SW480 (cell line): Measurements from ENCODE around the gene SULT6B1.
"Not testable (repeated sequence)": the region's sequence is repeated elsewhere in the genome, so short reads cannot be mapped to it uniquely, and the experiment has no call there.

Source experiments
- DNase-seq: peaks from one replicate; pipeline ENCODE4 v3.0.0-alpha.2; 2016; ENCODE audit warnings: low spot score

SULT6B1 gene

DNA sequence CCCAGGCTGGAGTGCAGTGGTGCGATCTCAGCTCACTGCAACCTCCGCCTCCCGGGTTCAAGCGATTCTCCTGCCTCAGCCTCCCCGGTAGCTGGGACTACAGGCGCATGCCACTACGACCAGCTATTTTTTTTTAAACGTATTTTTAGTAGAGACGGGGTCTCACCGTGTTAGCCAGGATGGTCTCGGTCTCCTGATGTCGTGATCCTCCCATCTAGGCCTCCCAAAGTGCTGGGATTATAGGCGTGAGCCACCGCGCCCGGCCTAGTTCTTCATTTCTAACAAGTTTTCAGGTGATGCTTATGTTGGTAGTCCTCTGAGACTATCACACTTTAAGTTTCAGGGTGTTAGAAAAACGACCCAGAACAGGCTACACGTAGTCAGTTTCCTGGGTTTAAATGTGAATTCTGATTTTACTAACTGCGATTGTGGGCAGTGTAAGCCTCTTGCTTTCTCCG, 7.4 kb upstream of the SULT6B1 start:
- not testable (repeated sequence) for DNase-seq

- no peak for DNase-seq
Measured at GRCh38 chr2:37192551-37192950, 4.1 kb upstream of the SULT6B1 start.

DNA sequence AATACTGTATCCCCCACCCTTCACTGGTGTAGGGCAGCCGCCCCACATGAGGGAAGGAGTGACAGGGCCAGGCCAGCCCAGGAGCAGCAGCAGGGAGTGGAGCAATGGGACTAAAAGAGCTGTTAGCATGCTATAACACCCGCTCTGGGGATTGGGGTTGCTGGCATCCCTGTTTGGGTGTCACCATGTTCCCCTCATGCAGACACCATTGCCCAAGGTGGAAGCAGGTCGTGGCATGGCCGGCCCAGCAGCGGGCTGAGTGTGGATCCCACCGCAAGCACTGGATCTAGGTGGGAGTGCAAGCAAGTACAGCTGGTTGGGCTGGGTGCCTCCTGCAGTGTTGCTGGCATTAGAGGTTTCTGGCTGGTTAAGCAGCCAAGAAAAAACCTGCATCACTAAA, 3.3 kb upstream of the SULT6B1 start:
- no peak for DNase-seq

- no peak for DNase-seq
Measured at GRCh38 chr2:37191253-37191652, 2.8 kb upstream of the SULT6B1 start.

- no peak for DNase-seq
Measured at GRCh38 chr2:37190290-37190689, 1.8 kb upstream of the SULT6B1 start.

- DNase-seq: peak; percentile 68
Measured at GRCh38 chr2:37189452-37190153, 1.1 kb upstream of the SULT6B1 start.

DNA sequence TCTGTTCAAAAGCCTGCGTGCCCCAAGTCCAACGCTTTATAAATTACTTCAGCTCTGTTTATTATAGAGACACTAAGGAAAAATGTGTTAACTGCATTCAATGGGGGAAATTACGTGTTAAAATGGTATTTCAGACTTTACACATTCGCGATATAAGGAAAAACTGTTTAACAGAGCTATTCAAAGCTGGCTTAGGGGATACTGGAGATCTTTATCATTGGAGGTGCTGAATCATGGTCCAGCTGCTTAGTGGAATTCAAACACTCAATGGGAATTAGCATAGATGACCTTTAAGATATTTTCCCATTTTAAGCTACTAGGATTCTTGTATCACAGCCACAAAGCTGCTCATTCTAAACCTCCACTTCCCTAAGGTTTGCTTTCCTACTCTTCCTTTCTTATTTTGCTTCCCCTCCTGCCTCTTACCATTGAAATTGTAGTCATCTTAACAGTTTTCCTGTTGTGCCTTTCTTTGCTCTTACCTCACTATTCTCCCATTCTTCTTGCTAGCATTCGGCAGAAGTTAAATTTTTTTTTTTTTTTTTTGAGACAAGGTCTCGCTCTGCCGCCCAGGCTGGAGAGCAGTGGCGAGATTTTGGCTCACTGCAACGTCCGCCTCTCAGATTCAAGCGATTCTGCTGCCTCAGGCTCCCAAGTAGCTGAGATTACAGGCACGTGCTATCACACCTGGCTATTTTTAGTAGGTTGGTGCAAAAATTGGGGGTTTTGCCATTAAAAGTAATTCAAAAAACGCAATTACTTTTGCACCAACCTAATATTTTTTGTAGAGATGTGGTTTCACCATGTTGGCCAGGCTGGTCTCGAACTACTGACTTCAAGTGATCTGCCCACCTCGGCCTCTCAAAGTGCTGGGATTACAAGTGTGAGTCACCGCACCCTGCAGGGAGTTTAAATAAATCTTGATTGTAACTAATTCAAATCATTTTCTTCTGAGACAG, 6.5 kb downstream of the SULT6B1 start:
- no peak for DNase-seq

GRCh38 chr2:37180640-37181039, 7.8 kb downstream of the SULT6B1 start:
- DNase-seq: no peak

GRCh38 chr2:37180006-37180639, 8.3 kb downstream of the SULT6B1 start:
- DNase-seq: no peak

- no peak for DNase-seq
Measured at GRCh38 chr2:37173741-37174140, 14.7 kb downstream of the SULT6B1 start.

DNA sequence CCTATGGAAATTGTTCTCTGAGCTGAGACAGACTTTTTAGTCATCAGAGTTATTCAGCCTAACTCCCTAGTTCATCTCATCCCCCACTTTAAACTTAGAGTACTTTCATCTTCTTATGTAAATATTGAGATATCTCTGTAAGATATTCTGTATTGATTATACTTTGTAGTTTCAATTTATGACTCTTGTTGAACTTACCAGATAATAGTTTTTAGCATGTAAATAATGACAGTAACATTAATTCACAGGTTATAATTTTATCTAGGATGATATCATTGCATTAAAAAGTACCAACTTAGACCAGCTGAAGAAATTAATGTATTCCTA, 16.9 kb downstream of the SULT6B1 start:
- DNase-seq: no peak

GRCh38 chr2:37168217-37168981, 20.1 kb downstream of the SULT6B1 start:
- peak; percentile 62 for DNase-seq

DNA sequence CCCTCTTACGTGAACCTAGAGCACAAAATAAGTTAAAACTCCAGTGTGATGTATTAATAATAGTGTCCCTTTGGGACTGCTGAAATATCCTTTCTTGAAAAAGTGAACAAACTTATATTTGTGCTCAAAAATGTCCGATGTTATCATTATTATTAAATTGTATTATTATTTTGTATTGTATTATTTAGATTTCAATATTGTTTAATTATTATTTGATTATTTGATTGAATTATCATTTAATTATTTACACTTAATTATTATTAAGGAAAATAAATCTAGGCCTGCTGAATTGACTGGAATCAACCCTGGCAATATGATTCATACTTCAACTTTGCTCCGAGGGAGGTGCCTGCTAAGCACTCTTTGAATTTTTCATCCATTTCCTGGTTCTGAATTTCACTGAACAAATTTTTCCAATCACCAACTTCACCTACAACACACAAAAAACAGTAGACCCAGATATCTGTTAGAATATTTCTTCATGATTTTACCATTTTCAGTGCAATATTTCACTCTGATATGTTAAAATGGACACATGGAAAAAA, 20.8 kb downstream of the SULT6B1 start:
- DNase-seq: no peak

DNA sequence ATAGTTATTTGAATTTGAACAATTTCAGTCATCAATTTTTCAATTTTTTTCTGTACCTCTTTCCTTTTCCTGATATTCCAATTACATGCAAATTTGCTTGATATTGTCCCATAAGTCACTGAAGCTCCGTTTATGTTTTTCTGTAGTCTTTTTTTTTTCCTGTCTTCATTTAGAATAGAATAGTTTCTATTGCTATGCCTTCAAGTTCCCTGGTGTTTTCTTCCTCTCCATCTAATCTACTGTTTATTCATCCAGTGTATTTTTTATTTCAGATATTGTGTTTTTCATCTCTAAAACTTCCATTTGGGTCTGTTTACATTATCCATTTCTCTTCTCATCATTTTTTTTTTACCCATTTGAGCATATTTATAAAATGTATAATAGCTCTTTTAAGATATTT, 23.7 kb downstream of the SULT6B1 start:
- no peak for DNase-seq

- DNase-seq: peak; percentile 92
Measured at GRCh38 chr2:37156857-37157714, 31.4 kb downstream of the SULT6B1 start, which contains the start of gene EIF2AK2. TSS of gene EIF2AK2 (minus strand) at chr2:37156980. CDS start at chr2:37147806, 9,174 bp downstream.

GRCh38 chr2:37156071-37156856, 32.2 kb downstream of the SULT6B1 start:
- DNase-seq: peak; percentile 57

GRCh38 chr2:37154785-37155184, 33.7 kb downstream of the SULT6B1 start:
- no peak for DNase-seq

DNA sequence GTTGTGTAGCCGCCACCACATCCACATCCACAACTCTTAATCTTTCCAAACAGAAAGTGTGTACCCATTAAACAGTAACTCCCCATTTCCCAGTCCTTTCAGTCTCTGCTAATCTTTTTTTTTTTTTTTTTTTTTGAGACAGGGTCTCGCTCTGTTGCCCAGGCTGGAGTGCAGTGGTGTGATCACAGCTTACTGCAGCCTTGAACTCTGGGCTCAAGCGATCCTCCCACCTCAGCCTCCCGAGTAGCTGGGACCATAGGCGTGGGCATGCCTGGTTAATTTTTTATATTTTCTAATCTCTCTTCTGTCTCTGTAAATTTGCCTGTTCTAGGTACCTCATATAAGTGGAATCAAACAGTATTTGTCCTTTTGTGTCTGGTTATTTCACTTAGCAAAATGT, 35.2 kb downstream of the SULT6B1 start:
- no peak for DNase-seq

DNA sequence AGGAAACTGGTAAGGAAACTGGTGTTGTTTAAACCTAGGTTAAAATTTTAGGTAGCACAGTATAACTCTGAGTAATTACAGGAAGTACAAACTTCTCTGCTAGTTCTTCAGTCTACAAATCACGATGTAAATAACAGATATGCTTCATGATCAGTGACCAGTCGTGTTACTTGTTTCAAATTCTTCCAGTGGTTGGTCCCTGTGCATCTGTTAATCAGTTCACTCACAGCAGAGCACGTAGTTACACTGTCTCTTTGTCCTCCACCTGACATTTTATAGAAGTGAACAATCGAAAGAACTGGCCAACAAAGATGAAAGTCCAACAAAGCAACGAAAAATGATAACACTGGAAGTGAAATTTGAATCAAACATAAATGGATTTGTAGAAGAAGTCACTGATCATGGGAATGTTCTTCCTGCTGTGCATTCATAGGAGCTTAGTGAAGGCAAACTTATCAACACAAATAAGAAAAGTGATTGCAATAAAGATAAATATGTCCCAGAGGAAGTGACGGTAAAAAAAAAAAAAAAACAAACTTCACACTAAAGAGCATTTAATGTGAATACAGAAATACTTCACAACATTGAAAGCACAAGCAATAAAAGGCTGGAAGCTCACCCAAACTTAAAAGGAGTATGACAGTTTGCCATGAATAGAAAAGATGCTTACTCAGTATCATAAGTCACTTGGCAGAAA, 38.7 kb downstream of the SULT6B1 start:
- no peak for DNase-seq
